NCI-H2029 treated with DMSO at 0.1 percent for 48 hours (cell line): ENCODE measurements around the gene FAM228B.
"Not testable (repeated sequence)": the region's sequence is repeated elsewhere in the genome, so short reads cannot be mapped to it uniquely, and the experiment has no call there.

Source experiments
- DNase-seq: peaks from one replicate; lab custom pipeline; 2025; lab: John Stamatoyannopoulos, UW

The FAM228B gene

DNA sequence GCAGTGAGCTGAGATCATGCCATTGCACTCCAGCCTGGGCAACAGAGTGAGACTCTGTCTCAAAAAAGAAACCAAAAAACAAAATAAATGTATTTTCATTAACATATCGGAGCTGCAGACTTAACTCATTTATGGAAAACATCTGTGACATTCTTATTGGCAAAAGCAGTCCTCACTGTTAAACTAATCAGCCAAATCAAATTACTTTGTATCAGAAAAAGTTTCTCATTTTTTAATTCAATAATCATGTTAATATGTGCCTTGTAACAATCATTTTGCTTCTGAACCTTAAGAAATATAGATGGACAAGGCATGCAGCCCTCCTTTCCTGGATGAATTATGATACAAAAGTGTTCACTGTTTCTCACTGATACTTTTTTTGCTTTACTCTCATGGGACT, 20.6 kb upstream of the FAM228B start:
- no peak for DNase-seq

DNA sequence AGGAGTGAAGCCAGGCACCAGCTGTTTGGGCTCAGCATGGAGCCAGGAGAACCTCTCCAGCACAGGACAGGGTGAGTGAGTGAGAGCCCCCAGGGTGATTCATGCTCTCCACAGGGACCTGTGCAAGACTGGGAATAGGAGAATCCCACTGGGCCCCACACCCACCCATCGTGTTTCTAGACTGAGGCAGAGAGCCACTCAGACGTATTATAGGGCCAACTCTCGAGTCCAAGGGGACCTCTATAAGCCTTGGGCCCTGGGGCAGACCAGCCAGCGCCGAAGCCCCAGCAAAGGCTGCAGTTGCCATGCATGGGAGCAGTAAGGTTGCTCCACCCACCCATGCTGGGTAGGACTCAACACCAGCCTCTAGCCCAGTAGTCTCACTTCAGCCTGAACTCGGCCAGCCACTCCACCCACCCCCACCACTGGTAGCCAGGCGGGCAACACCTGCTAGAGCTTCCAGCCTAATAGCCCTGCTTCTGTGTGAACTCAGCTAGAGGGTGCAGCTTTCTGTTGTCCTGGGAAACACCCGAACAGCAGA, 19.1 kb upstream of the FAM228B start:
- DNase-seq = no peak

DNA sequence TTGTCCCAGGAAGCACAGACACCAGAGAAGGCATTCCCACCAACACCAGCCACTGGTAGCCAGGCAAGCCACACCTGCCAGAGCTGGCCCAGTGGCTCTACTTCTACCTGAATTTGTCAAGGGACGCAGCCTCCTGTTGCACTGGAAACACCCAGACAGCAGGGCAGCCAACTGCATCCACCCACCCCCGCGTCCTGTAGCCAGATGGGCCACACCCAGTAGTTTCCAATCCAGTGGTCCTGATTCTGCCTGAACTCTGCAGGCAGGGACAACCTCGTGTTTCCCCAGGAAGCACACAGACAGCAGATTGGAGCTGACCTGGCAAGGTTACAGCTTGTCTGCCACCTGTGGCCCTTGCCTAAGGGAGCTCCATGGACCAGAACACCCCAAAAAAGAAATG, 18.4 kb upstream of the FAM228B start:
- DNase-seq = no peak

- no peak for DNase-seq
Measured at GRCh38 chr2:24105816-24106215, 17.5 kb upstream of the FAM228B start.

- no peak for DNase-seq
Measured at GRCh38 chr2:24106786-24107185, 16.5 kb upstream of the FAM228B start.

GRCh38 chr2:24107336-24107735, 15.9 kb upstream of the FAM228B start:
- DNase-seq = no peak

GRCh38 chr2:24109431-24109830, 13.8 kb upstream of the FAM228B start:
- not testable (repeated sequence) for DNase-seq

DNA sequence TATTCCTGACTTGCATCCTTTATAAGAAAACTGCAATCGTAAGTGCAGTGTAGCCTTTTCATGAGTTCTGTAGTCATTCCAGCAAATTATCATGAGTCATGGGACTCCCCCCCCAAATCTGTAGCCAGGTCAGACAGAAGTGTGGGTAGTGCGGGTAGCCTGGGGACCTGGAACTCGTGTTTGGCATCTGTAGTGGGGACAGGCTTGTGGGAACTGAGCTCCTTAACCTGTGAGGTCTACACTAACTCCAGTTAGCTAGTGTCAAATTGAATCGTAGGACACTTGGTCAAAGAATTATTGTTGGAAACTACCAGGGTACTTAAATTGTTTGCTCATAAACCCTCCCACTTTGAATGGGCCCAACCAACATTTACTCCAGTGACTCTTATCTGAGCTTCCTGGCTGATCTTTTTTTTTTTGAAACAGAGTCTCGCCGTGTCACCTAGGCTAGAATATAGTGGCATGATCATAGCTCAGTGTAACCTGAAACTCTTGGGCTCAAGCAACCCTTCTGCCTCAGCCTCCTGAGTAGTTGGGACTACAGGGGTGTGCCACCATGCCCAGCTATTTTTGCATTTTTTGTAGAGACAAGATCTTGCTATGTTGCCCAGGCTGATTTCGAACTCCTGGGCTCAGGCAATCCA, 12.5 kb upstream of the FAM228B start:
- no peak for DNase-seq

DNA sequence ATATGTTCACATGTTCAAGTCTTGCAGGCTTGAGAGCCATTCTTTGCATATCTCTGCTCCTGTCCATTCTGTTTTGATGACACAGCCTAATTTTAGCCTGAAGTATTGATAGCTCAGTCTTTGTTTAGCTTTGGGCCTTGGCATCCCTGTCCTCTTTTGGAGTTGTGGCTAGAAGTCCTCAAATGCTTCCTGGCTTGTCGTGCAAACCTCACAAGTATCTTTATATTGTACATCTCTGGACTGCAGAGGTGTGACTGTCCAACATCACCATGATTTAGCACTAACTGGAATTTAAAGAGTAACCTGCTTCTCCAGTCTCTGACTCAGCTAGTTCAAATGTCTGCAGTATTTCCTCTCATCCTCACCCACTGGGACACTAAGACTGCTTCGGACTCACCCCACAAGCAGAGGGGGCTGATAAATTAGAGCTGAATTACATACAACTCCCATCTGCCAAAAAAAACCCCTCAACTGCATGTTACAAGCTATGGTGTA, 11.8 kb upstream of the FAM228B start:
- no peak for DNase-seq

GRCh38 chr2:24115057-24115456, 8.2 kb upstream of the FAM228B start:
- DNase-seq = no peak

GRCh38 chr2:24117902-24118301, 5.4 kb upstream of the FAM228B start:
- DNase-seq = no peak

GRCh38 chr2:24121066-24121465, 2.2 kb upstream of the FAM228B start:
- DNase-seq = no peak

- DNase-seq = no peak
Measured at GRCh38 chr2:24121469-24121868, 1.8 kb upstream of the FAM228B start.

DNA sequence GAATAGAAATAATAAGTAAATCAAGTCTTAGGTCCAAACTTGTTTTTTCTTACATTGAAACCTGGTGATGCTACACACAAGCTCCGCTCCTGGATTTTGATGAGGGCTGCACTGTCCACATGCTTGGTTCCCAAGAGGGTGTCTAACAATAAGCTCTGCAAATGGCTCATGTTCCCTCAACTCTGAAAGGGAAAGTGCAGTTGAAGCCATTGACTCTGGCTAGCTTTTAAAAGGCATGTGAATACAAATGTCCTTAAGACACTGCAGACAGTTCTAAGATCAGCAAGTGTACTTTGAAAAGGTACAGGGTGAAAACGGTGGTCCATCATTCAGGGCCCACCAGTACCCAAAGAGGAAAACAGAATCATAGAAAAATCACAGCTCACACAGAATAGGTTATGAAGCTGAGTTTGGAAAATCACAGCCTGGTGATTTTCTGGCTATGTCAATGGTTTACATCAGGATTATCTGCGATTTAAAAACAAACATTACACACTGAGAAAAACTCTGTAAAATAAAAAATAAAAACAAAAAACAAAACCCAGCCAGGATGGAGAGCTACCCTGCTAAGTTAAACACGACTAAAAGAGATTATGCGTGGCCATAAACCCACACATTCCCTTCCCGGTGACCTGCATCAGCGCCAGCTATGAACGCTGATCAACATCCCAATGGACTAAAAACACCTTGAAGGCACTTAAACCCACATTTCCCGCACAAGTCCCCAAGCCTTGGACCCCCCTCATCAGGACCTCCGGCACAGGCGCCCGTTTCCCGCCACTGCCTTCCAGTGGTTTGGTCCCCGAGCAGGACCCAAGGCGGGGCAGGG, 689 bp upstream of the FAM228B start:
- no peak for DNase-seq

DNA sequence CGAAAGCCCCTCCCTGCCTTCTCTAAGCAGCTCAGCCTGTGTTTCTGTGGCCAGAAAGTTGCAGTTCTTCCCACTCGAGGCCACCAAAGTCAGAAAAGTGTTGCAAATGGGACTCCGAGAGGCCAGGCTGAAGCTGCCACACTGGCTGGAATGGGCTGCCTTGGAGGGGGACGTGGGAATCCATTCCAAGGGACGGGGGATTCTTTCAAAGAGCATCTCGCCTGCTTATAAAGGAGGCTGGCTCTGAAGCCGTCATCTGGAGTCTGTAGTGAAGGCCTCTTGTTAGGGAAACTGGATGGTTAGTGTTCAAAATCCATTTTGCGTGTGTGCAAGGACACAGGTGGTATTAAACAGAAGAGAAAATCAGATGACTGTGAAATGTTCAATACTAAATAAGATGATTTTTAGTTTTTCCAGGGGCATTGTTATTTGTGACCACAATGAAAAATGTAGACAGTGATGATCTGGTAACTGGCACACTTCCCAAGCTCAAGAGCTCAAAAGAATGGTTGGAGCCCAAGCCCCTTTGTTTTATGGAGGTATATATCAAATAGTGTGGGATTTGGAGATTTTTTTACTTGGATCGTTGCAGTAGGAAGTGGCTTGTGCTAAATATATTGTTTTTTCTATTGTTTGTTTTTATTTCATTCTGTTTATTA, 782 bp downstream of the FAM228B start:
- peak; percentile 39 for DNase-seq

DNA sequence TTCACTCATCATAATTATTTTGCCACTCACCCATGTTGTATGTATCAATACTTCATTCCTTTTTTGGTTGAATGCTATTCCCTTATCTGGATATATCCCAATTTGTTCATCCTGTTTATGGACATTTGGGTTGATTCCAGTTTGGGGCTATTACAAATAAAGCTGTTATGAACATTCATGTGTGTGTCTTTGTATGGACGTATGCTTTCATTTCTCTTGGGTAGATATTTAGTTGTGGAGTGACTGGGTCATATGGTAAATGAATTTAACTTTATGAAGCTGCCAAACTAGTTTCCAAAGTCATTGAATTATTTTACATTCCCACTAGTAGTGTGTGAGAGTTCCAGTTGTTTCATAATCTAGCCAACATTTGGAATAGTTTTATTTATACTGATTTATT, 2.7 kb downstream of the FAM228B start:
- DNase-seq = no peak

DNA sequence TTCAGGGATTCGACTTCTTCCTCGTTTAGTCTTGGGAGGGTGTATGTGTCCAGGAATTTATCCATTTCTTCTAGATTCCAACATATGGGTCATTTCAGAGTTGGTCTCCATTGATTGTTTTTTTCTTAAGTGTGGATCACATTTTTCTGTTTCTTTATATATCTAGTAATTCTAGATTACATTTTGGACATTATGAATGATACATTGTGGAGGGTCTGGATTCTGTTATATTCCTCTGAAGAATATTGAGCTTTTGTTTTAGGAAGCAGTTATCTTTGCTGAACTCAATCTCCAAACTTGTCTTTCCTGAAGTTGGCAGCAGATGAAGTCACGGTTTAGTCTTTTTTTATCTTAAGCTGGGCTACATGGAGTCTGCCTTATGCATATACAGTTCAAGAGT, 9.3 kb downstream of the FAM228B start:
- DNase-seq = no peak

DNA sequence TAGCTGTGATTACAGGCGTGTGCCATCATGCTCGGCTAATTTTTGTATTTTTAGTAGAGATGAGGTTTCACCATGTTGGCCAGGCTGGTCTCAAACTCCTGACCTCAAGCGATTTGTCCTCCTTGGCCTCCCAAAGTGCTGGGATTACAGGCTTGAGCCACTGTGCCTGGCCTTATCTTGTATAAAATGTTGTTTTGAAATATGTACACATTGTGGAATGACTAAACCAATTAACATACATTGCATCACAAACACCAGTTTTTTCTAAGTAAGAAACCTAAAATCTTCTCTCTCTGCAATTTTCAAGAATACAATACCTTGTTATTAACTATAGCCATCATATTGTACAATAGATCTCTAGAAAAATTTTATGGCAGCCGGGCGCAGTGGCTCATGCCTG, 17.0 kb downstream of the FAM228B start:
- DNase-seq = not testable (repeated sequence)

DNA sequence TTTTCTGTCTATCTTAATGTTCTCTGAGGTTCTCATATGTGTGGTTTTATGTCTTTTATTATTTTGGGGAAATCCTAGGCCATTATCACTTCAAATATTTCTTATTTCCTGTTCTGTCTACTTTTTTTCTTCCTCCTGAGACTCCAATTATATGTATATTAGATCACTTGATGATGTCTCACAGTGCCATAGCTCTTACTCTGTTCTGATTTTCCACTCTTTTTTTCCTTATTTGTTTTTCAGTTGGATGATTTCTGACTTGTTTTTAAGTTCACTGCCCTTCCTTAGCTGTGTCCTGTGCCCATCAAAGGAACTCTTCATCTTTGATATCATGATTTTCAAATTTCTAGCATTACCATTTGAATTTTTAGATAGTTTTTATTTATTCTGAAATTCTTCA, 24.1 kb downstream of the FAM228B start:
- DNase-seq = no peak

DNA sequence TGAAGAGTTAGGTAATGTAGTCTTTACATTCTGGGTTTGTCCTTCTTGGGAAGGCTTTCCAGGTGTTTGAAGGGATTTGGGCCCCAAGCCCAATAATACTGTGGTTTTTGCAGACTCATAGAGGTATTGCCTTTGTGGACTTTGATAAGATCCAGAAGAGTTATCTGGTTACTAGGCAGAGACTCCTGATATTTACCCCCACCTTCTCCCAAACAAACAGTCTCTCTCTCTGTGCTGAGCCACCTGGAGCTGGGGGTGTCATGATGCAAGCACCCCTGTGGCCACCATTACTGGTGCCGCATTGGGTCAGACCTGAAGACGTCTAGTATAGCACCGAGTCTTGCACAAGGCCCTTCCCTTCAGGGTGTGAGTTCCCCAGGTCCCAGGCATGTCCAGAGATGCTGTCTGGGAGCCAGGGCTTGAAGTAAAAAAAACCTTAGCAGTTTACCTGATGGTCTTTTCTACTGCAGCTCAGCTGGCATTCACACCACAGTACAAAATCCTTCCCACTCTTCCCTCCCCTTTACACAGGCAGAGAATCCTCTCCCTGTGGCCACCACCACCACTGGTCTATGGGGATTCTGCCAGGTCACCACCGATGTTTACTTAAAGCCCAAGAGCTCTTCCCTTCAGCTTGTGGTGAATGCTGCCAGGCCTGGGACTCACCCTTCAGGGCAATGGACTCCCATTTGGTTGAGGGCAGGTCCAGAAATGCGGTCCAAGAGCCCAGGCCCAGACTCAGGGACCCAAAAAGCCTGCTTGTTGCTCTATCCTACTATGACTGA, 29.3 kb downstream of the FAM228B start:
- no peak for DNase-seq

DNA sequence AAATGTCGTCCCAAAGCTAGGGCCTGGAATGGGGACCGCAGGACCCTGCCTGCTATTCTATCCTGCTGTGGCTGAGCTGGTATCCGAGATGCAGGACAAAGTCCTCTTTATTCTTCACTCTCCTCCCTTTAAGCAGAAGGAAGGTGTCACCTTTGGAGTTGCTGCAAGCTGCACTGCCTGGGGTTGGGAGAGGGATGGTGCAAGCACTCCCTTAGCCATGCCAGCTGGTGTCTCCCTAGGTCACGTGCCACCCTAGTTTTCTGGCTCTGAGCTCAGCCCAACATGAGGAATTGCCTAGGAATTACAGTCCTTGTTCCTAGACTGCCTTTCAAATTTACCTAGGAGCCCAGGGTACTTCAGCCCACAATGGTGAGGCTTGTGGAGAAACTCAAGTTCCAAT, 30.2 kb downstream of the FAM228B start:
- DNase-seq = no peak

DNA sequence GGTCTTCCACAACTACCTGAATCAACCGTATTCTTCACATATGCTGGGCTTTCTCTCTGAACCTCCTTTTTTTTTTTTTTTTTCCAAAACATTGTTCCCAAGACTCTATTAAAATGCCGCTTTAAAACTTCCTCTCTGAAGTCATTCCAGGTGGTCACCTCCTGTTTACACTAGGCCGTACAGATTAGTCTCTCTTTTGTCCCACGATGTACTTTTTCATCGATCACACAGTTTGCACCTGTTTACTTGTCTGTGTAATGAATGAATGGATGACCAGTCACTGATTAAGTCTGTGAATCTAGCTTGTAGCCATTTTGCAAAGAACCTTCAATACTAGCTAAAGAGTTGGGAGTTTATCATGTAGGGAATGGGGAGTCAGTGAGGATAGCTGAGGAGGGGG, 34.9 kb downstream of the FAM228B start:
- DNase-seq = no peak
